ENCODE data around the gene NOS1AP. TPM values are rescaled to one million over a fixed set of nuclear protein-coding genes. Genes with fewer than 3 reads are reported as not detected.

Gene NOS1AP
- total and polyA plus RNA-seq, 2 experiments from 2014 or later = 4.9 to 6.6 TPM

DNA sequence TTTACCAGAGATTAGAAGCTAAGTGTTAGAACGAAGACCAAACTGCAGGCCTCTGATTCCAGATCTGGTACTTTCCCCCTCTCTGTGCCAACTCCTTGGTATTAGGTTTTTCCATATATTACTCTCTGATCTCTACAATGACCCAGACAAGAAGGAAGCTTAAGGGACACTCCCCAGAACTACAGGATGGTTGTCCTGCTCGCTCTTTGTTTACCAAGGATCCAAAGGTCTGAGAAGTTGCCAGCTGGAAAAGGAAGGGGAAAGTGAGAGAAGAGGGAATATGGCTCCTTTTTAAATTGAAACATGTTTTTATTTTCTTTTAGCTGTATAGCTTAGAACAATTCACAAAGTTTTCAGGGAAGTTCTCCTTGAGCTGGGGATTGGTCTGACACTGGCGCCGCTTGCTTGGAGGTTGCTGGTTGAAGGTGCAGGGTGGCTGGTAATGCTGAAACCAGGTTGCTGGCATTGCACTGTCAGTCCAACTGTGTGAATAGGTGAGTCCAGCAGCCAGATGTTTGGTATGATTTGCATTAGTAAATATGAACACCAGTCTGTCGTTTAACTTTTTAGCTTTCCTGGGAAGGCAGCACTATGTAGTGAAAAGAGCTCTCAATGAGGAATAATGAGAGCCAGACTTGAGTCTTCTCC, 89.3 kb downstream of the NOS1AP start:
- TF ChIP-seq, protein P1, sequence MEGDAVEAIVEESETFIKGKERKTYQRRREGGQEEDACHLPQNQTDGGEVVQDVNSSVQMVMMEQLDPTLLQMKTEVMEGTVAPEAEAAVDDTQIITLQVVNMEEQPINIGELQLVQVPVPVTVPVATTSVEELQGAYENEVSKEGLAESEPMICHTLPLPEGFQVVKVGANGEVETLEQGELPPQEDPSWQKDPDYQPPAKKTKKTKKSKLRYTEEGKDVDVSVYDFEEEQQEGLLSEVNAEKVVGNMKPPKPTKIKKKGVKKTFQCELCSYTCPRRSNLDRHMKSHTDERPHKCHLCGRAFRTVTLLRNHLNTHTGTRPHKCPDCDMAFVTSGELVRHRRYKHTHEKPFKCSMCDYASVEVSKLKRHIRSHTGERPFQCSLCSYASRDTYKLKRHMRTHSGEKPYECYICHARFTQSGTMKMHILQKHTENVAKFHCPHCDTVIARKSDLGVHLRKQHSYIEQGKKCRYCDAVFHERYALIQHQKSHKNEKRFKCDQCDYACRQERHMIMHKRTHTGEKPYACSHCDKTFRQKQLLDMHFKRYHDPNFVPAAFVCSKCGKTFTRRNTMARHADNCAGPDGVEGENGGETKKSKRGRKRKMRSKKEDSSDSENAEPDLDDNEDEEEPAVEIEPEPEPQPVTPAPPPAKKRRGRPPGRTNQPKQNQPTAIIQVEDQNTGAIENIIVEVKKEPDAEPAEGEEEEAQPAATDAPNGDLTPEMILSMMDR (IDR thresholded peaks at IDR 0.05; ENCODE audit: low read depth, low read length) = no peak
- no peaks in the 10 kb centered on the region for H3K27me3 ChIP-seq
- H3K4me3 ChIP-seq = no peak overlapping the region
- no peaks in the 10 kb centered on the region for H3K36me3 ChIP-seq
- no peak overlapping the region for H3K27ac ChIP-seq
- H3K9me3 ChIP-seq (ENCODE audit: low read depth) = no peaks in the 10 kb centered on the region
- no peaks in the 10 kb centered on the region for H3K4me1 ChIP-seq (ENCODE audit: low read depth)
- DNase-seq (ENCODE audit: low read depth in 1 of 2, low spot score in 1 of 2) = no peak

DNA sequence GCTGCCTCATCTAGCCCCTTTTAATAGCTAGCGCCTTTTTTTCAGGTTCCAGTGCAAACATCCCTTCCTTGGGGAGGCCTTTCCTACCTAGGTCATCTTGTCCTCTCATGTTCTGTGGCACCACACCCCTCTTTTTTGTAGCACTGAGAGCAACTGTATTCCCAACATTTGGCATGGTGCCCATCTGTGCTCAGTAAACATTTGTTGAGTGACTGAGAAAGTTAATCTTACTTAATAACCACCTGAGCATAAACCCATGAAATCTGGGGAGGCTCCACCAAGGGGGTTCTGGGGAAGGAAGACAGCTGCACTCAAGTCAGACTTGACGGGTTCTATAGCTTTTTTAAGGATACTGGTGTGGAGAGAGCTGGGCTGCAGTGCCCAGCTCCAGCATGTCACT, 90.0 kb downstream of the NOS1AP start:
- Histone ChIP-seq H3K27ac (no peak overlapping the region), H3K27me3 (no peaks in the 10 kb centered on the region), H3K9me3 (ENCODE audit: low read depth) (no peaks in the 10 kb centered on the region), H3K36me3 (no peaks in the 10 kb centered on the region), H3K4me1 (ENCODE audit: low read depth) (no peaks in the 10 kb centered on the region), H3K4me3 (no peak overlapping the region)
- DNase-seq (ENCODE audit: low read depth in 1 of 2, low spot score in 1 of 2) = no peak
- TF ChIP-seq, protein P1 (IDR thresholded peaks at IDR 0.05; ENCODE audit: low read depth, low read length) = no peak

DNA sequence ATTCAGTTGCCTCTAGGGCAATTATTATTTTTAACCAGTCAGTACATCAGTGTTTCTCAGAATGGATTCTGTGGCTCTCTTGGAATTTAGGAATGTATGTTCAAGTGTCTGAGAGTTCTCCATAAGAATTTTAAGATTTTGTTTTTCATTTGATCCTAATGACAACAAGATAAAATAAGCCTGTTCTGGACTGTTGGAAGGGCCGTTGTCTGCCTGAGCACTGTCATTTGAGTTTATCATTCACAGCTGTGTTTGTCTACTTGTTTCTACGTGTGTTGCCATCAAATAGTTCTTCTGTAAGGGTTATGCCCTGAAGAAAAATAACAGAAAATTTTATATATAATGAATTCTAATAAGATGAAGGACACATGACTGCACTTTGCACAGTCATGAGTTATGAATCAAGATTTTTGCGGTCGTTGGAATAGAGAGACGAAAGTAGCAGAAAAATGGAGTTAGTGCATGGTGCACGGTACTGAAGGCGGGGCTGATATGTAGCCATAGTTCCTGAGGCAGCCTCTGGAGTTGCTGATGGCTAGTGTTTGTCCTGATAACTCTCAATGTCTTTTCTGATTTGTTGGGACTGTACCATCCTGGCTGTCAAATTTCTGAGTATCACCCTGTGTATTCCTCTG, 92.5 kb downstream of the NOS1AP start:
- TF ChIP-seq, protein P1 (IDR thresholded peaks at IDR 0.05; ENCODE audit: low read depth, low read length) = no peak
- H3K27ac ChIP-seq = no peak overlapping the region
- no peaks in the 10 kb centered on the region for H3K27me3 ChIP-seq
- no peaks in the 10 kb centered on the region for H3K9me3 ChIP-seq (ENCODE audit: low read depth)
- no peak for DNase-seq (ENCODE audit: low read depth in 1 of 2, low spot score in 1 of 2)
- peaks cover 12% of the 10 kb centered on the region for H3K4me1 ChIP-seq (ENCODE audit: low read depth)
- H3K36me3 ChIP-seq = no peaks in the 10 kb centered on the region
- H3K4me3 ChIP-seq = no peak overlapping the region

DNA sequence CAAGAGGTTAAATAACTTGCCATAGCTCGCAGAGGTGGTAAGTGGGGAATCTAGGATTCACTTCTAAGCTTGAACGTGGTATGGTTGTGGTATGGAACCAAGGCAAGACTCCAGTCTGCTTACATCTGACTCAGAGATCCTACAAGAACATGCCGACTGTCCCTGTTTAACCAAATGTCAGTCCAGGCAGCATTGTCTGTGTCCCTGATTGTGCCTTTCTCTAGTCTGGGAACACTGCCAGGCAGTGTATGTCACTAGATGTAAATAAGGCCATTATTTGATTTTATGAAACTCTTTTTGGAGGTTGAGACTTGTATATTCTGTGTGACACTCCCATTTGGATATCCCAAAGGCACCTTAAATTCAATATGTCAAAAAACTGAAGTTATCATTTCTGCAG, 96.0 kb downstream of the NOS1AP start:
- Histone ChIP-seq H3K4me3 (no peak overlapping the region), H3K27ac (no peak overlapping the region), H3K27me3 (no peaks in the 10 kb centered on the region), H3K9me3 (ENCODE audit: low read depth) (no peaks in the 10 kb centered on the region), H3K36me3 (no peaks in the 10 kb centered on the region), H3K4me1 (ENCODE audit: low read depth) (peaks cover 21% of the 10 kb centered on the region)
- no peak for DNase-seq (ENCODE audit: low read depth in 1 of 2, low spot score in 1 of 2)
- TF ChIP-seq, protein P1 (IDR thresholded peaks at IDR 0.05; ENCODE audit: low read depth, low read length) = no peak

DNA sequence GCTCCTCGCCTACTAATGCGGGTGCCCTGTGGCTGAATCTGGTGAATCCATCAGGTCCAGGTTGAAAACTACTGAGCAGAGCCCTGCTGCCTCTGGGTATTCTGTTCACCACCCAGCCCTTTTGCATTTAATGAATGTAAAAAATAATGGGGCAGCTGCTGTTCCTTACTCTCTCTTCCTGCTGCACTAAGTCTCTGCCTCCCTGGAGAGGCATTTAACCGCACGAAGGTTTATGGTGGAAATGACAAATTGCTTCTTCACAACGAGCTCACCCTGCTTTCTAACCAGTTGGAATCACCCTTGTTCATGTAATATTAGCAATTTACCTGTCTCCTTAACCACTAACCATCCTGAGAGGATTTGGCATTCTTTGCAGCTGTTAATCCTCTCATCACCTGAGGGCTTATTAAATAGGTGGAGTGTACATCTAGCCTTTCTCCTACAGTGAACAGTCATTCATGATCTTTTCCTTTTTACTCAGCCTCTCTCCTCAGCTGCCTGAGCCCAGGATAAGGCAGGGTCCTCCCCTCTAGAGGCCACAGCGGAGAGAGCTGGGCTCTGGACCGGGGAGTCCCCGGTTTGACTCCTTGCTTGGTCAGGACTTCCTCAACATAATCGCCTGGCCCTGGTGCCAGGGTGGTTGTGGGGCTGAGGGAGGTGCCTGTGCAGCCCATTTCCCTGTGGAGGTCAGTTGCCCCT, 97.6 kb downstream of the NOS1AP start:
- no peak overlapping the region for H3K27ac ChIP-seq
- no peak for DNase-seq (ENCODE audit: low read depth in 1 of 2, low spot score in 1 of 2)
- no peaks in the 10 kb centered on the region for H3K27me3 ChIP-seq
- H3K9me3 ChIP-seq (ENCODE audit: low read depth) = no peaks in the 10 kb centered on the region
- H3K4me3 ChIP-seq = no peak overlapping the region
- H3K4me1 ChIP-seq (ENCODE audit: low read depth) = peaks cover 21% of the 10 kb centered on the region
- no peaks in the 10 kb centered on the region for H3K36me3 ChIP-seq
- TF ChIP-seq, protein P1 (IDR thresholded peaks at IDR 0.05; ENCODE audit: low read depth, low read length) = no peak
